Ascending aorta (tissue), 2 donors: Measurements from ENCODE around the gene ANP32B. TPM values are rescaled to one million over a fixed set of nuclear protein-coding genes. Genes with fewer than 3 reads are reported as not detected.

ENCODE experiments used
- DNase-seq, 2 donors: peaks; one replicate each; pipeline ENCODE4 v3.0.0-alpha.2; 2019; ENCODE audit warnings: low spot score in 2 of 2
- H3K27ac ChIP-seq, 2 donors: fragments of 200-600 bp; sonication (generic); one replicate each; pipeline ENCODE4 v1.5.1; 2016 to 2017; ENCODE audit warnings: mild to moderate bottlenecking in 1 of 2
- H3K27me3 ChIP-seq: fragments of 200-600 bp; sonication (generic); one replicate; pipeline ENCODE4 v1.5.1; 2017
- H3K36me3 ChIP-seq, 2 donors: fragments of 200-600 bp; sonication (generic); one replicate each; pipeline ENCODE4 v1.5.1; 2016
- H3K4me1 ChIP-seq, 2 donors: fragments of 200-600 bp; sonication (generic); one replicate each; pipeline ENCODE4 v1.5.1; 2016 to 2017; ENCODE audit warnings: mild to moderate bottlenecking in 1 of 2
- H3K4me3 ChIP-seq, 2 donors: fragments of 200-600 bp; sonication (generic); one replicate each; pipeline ENCODE4 v1.5.1; 2016 to 2017; ENCODE audit warnings: mild to moderate bottlenecking in 1 of 2
- H3K9me3 ChIP-seq, 2 donors: fragments of 200-600 bp; sonication (generic); one replicate each; pipeline ENCODE4 v1.5.1; 2016
- CTCF ChIP-seq, 3 experiments: fragments of 200-600 bp in 2 of 3; fragments of 450-650 bp in 1 of 3; sonication (generic) in 2 of 3; IDR thresholded peaks; one replicate each; pipeline ENCODE4 v1.5.1; 2016 to 2019; ENCODE audit warnings: antibody characterized with exemption in 3 of 3, mild to moderate bottlenecking in 1 of 3, moderate library complexity in 1 of 3
- intact Hi-C: fragments of 100-400 bp; cut with DNase I; formaldehyde crosslinking; loops from one replicate; pipeline ENCODE4 v1.15.1; 2023
- total RNA-seq: library from RNA; depleted of rRNA; stranded (reverse); fragments of >200 nt; gene quantifications from one replicate; pipeline ENCODE4 v1.1.0, GENCODE V29; 2016

The ANP32B gene
- total RNA-seq, 1 donor from 2014 or later, result 13.9 TPM

DNA sequence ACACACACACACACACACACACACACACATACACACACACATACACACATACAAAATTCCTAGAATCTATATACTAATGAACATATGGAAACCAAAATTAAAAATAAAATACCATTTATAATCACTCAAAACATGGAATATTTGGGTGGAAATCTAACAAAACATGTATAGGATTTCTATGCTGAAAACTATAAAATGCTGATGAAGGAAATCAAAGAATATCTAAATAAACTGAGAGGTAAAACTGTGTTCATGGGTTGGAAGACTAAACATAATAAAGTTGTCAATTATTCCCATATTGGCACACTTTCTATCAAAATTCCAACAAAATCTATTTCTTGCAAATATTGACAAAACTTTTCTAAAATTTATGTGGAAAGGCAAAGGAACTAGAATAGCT, 48.0 kb downstream of the ANP32B start:
- no peaks in the 10 kb centered on the region for H3K27me3 ChIP-seq

GRCh38 chr9:98031935-98032334, 48.8 kb downstream of the ANP32B start:
- intact Hi-C loops, result no loop called here
- no peak for DNase-seq
- Histone ChIP-seq H3K27ac (no peak overlapping the region), H3K36me3 (no peaks in the 10 kb centered on the region), H3K27me3 (no peaks in the 10 kb centered on the region), H3K4me1 (peaks cover 0 to 7% of the 10 kb centered on the region in 2 donors), H3K9me3 (no peaks in the 10 kb centered on the region), H3K4me3 (no peak overlapping the region)
- TF ChIP-seq CTCF (IDR thresholded peaks at IDR 0.05), result no peak

More for the DNA sequence above, 48.0 kb downstream of the ANP32B start:
- TF ChIP-seq CTCF (IDR thresholded peaks at IDR 0.05), result no peak
- no peaks in the 10 kb centered on the region for H3K9me3 ChIP-seq
- H3K36me3 ChIP-seq, result no peaks in the 10 kb centered on the region
- no peak overlapping the region for H3K27ac ChIP-seq
- no peak for DNase-seq
- intact Hi-C loops, result no loop called here
- peaks cover 0 to 5% of the 10 kb centered on the region in 2 donors for H3K4me1 ChIP-seq
- no peak overlapping the region for H3K4me3 ChIP-seq

GRCh38 chr9:98034593-98035546, 51.7 kb downstream of the ANP32B start:
- H3K27me3 ChIP-seq, result no peaks in the 10 kb centered on the region
- no peaks in the 10 kb centered on the region for H3K36me3 ChIP-seq
- peaks cover 0 to 10% of the 10 kb centered on the region in 2 donors for H3K4me1 ChIP-seq
- H3K27ac ChIP-seq, result peak overlapping the region; percentile 52 to 74
- peak overlapping the region in 1 of 2 donors; percentile 30 for H3K4me3 ChIP-seq
- TF ChIP-seq CTCF (IDR thresholded peaks at IDR 0.05), result peak; percentile 72 to 83 (median 81)
- H3K9me3 ChIP-seq, result no peaks in the 10 kb centered on the region
- intact Hi-C loops, result loop anchor here (1.0 to 2.0 kb wide), 2 partner anchors 50 to 112 kb away; no protein-coding TSS in a partner anchor
- peak; percentile 44 to 93 for DNase-seq

- H3K4me1 ChIP-seq, result peaks cover 0 to 10% of the 10 kb centered on the region in 2 donors
- TF ChIP-seq CTCF (IDR thresholded peaks at IDR 0.05), result no peak
- no peak overlapping the region for H3K4me3 ChIP-seq
- H3K27me3 ChIP-seq, result no peaks in the 10 kb centered on the region
- DNase-seq, result no peak
- H3K9me3 ChIP-seq, result no peaks in the 10 kb centered on the region
- intact Hi-C loops, result loop anchor here (1.0 kb wide), 1 partner anchor 19 kb away; the partner anchor contains the start of gene NANS
- H3K27ac ChIP-seq, result peak overlapping the region; percentile 66 to 71
- no peaks in the 10 kb centered on the region for H3K36me3 ChIP-seq
Measured at GRCh38 chr9:98037357-98037756, 54.2 kb downstream of the ANP32B start.

- Histone ChIP-seq H3K4me1 (peaks cover 0 to 10% of the 10 kb centered on the region in 2 donors), H3K9me3 (no peaks in the 10 kb centered on the region), H3K36me3 (no peaks in the 10 kb centered on the region), H3K27me3 (no peaks in the 10 kb centered on the region), H3K4me3 (no peak overlapping the region), H3K27ac (no peak overlapping the region)
- DNase-seq, result no peak
- no peak for TF ChIP-seq CTCF (IDR thresholded peaks at IDR 0.05)
- intact Hi-C loops, result no loop called here
Measured at GRCh38 chr9:98038958-98039357, 55.8 kb downstream of the ANP32B start.
